GM15510 (cell line): ENCODE results near the gene PLXNA2.

Experiments used
- POLR2A ChIP-seq: IDR thresholded peaks from 3 replicates; pipeline ENCODE4 v1.6.1; 2011; ENCODE audit warnings: borderline replicate concordance; ENCODE audit not compliant: insufficient read length; ENCODE audit errors: extremely low read depth

The PLXNA2 gene

DNA sequence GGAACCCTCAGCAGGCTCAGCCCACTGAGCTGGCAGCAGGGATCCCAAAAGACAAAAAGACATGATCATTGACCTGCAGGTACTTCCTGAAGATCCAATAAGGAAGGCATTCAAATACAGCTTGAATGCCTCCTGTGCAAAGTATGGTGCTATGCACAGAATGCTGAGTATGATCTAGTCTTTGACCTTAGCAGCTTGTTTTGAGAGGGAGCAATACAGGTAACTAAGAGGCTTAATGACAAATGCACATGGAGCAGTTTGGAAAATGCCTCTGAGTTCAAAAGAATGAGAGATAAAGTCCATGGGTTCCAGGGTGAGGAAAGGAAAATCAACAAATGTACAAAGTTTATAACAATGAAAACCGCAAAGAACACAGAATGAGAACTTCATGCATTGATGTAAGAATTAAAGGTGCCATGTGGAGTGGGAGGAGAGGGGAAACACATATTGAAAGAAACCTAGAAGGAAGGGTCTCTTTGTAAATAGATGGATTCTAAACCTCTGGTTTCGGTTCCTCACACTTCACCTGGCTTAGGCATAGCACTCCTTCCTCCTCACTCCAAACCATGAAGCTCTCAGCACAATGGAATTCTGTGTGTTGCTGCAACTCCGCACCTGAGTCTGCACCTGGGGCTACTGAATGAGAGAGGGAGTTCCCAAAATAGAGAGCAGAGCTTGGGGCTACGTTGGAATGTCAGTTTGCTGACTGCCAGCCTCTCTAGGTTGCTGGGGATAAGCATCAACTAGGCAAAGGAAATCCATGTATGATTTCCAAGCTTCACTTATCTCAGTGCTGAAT lies 77.6 kb downstream of the PLXNA2 start:
- TF ChIP-seq POLR2A = no peak

DNA sequence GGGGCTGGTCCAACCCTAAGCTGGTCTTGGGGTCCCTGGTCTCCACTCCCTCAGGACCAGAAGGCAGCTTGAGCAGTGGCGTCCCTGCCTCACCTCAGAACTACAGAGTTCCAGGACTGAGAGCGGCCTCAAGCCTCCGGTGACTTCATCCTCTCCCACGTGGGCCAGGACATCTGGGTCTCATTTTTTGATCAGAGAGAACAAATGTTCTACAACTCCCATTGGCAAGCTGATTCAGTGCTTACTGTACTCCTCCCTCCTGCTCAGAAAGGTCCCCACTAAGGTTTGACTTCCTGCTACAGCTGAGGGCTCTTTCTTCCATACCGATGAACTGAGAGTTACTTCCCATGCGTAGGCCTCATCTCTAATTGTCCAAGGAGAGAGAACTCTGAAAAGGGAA lies 78.5 kb downstream of the PLXNA2 start:
- TF ChIP-seq POLR2A = no peak

DNA sequence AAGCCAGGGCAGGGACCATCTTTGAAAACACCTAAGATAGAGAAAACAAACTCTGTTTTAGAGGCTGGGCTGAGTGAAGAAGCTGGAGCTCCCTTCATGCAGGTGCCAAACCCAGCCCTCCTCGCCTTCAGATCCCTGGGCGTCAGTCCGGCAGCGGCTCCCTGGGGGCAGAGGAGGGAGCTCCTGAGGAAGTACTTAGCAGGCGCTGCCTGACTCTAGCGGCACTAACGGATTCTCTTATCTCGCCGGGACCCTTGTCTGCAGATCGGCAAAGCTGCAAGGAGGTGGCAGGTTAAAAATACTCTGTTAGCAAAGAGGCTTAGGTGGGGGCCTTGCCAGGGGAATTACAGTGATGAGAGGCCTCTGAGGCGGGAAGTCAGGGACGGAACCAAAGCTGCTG lies 79.6 kb downstream of the PLXNA2 start:
- no peak for TF ChIP-seq POLR2A

DNA sequence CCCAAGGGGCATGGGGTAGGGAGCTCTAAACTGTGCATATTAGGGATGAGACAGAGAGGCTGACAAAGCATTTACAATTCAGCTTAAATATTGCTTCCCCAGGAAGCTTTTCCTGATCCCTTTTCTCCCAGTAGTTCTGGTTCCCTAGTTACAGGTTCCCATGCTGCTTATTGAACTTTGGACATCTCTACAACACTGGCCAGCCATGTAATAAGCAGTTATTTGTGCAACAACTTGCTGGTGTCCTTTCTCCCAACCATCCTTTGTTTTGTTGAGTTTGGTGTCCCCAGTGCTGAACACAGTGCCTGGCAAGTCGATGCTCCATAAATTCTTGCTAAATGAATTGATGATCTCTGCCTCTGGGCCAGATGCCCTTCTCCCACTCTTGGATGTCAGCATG lies 80.6 kb downstream of the PLXNA2 start:
- TF ChIP-seq POLR2A = no peak

DNA sequence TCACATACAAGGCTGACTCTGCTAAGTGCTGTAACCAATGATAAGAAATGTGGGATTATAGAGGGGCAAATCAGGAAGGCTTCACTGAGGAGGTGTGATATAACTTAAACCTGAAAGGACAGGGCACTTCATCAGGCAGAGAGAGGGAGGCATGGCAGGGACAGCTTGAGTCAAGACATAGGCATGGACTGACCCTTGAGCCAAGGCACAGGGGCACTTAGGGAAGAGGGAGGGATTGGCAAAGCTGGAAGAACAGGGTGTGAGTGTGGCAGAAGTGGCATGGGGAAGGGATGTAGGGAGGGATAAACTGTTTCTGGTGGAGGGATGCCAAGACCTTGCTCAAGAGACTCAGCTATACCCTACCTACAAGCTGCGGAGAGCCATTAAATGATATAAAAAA lies 81.3 kb downstream of the PLXNA2 start:
- no peak for TF ChIP-seq POLR2A

DNA sequence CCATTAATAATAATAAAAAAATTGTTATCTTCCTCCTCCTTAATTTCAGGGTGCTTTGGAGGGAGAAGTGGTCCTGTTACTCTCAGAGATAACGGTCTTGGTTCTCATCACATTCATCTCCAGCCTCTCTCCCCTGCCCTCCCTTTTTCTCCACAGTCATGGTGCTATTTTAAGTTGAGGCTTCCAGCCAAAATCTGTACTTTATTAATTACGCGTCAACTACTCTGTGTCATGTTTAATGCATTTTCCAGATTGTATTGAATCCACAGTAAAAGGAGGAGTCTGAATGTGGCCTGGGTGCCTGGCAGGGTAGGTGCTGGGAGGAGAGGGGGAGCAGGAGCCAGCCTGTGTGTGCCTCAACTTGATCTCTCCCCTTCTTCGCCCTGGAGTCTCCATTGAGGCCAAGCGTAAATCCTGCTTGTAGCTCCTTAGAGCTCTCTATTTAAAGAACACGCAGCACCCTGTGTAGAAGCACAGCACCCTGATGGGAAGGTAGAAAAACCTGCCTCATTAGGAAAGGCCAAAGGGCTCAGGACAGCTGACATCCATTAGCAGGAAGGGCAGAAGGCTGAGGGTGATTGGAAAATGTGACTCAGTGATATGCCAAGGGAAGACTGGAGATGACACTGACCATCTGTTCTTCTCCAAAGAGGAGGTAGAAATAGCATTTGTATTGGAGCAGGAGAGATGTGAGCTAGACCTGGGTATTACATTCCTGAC lies 82.4 kb downstream of the PLXNA2 start:
- no peak for TF ChIP-seq POLR2A

DNA sequence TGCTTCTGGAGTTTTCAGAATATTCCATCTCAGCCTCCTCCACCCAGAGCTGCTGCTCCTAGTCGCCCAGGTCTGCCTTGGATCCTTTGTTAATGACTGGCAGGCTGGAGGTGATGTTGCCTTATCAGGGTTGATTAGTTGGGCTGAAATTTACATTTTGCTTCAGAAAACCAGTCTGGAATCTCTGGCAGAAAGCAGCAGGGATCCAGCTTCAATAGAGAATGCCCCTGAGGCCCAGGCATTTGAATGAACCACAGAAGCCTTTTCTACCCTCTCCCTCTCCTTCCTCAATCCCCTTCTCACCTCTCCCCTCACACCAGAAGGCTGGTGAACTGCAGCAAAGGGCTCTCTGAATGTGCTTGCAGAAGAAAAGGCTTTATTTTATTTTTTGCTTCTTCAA lies 83.2 kb downstream of the PLXNA2 start:
- no peak for TF ChIP-seq POLR2A

DNA sequence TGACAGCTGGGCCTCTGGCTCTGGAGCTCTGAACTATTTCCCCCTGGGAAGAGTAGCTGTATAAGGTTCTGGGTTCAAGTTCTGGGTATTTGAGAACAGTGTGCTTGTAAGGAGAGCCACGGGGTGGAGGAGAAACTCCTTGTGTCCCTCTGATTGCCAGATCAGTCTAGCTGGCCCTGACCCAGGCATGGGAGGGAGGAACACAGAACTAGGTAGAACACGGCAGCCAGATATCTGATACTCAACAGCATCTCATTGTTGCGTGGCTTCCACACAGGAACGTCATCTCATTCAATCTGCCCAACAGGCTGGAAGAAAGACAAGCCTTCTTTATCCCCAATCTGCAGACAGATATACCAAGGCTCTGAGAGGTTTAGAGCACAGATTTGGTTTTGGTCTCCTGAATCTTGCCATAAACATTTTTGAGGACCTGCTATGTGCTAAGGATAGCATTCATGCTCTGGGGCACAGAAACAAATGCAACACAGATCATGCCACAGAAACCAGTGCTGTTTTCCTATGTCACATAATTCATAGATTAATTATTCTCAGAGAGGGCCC lies 83.8 kb downstream of the PLXNA2 start:
- TF ChIP-seq POLR2A = no peak

DNA sequence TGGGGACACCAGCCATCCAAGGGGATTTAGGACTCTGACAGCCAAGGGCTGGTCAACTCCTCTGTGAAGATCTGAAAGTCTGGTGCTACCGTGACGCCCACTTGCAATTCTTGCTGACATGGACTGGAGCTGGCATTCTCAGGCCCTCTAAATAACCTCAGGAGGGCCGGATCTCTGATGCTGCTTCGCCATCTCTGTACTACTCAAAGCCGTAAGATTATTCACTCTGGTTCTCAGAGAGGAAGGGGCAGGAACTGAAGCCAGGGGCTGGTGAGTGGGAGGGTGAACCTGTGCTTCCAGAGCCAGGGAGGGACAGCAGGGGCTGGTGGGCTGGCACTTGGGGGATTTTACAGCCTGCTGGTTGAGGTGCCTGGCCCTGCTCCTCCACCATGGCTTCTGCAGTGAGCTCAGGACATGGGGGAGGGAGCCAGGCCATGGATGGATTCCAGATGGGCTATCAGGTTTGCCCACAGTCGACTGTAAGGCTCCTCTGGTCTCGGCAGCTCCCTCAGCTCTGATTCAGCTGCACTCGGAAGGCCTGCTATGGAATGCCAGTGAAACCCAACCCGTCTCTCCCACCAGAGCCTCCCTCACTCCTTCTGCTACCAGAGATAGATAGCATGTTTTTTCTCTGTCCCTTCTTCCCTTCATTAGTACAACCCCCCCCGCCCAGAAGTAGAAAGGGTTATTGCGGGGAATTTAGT lies 84.5 kb downstream of the PLXNA2 start:
- TF ChIP-seq POLR2A = no peak

DNA sequence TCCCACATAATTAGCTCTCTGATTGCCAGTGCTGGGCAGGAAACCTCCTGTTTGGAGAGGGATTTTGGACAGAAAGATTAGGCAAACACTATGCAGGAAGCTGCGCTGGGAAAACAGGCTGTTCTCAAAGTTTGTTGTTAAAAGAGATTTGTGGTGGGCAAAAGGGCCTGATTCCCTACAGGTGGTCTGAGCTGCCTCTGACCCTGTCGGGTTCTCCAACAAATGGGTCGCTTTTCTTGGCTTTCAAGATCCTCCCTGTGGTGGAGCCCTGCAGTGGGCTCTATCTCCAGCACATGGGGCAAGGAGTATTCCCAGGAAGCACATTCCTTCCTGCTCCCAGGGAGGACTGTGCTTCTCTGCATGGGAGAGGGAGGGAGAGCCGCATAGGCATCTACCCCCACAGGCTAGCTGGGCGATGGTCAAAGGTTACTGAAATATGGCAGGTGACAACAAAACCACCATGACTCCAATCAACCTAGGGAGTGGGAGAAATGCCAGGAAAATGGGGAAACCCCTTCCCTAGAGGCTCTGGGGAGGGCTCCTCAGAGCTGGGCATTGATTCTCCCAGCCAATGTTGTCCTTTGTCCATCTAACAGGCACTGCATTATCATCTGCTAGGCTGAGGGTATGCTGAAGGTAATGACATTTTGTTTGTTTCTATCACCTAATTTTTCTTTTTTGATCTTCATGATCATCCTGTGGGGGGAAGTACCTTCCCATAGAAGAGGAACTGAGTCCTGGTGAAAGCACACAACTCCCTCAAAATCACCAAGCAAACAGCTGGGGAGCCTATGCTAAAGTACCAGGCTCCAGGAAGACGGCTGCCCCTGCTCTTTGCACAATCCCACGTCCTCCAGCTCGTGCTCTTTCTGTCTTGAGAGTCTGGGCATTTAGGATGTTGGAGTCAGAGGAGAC lies 85.3 kb downstream of the PLXNA2 start:
- no peak for TF ChIP-seq POLR2A

DNA sequence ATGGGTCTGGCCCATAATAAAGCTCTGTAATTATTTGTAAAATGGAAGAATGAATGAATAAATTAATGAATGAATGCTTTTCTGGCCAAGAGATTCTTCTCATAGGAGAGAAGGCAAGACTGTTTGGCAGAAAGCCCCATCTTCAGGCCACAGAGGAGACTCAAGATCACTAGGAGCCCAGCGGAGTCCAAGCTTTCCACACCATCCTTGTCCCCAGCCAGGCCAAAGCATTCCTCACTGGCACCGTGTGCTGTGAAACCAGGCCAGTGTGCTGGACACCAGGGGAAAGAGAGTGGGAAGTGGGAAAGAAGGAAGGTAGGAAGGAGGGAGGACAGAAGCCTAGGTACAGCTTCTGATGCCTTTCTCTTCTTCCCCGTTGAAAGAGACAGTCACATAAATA lies 86.4 kb downstream of the PLXNA2 start:
- TF ChIP-seq POLR2A = no peak

DNA sequence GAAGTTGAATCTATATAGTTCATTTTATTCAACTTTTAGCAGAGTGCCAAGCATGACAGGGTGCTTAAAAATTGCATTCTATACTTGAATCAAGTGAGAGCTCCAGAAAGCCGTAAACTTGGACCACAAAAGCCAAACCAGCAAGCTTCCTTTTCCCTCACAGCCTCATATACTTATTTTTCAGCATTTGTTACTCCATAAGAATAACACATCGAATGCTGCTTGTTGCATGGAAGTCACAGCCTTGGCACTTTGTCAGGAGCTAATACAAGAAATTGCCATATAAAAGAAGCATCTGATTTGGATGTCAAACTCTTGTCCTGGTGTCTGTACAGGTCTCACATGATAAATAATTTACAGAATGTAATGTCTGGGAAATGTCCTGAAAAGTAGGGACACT lies 87.4 kb downstream of the PLXNA2 start:
- TF ChIP-seq POLR2A = no peak

DNA sequence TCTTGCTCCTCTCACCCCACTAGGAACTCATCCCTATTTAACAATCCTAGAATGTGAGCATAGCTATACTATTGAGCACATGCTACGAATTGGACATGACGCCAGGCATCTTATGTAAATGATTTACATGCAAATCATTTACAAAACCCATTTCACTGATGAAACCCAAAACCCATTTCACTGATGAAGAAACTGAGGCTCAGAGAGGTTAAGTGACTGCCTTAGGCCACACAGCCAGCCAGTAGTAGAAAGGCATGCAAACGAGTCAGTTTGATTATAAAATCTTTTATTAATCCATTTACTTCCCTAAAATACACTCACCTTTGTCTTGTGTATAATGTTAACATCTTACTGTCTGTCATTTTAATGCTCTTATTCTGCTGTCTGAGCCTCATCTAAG lies 87.9 kb downstream of the PLXNA2 start:
- no peak for TF ChIP-seq POLR2A
